ENCODE results near the gene NME7. TPM values are rescaled to one million over a fixed set of nuclear protein-coding genes. Genes with fewer than 3 reads are reported as not detected.

The NME7 gene
- total and polyA plus RNA-seq, 10 donors, result 4.0 to 22.0 (median 9.7) TPM

DNA sequence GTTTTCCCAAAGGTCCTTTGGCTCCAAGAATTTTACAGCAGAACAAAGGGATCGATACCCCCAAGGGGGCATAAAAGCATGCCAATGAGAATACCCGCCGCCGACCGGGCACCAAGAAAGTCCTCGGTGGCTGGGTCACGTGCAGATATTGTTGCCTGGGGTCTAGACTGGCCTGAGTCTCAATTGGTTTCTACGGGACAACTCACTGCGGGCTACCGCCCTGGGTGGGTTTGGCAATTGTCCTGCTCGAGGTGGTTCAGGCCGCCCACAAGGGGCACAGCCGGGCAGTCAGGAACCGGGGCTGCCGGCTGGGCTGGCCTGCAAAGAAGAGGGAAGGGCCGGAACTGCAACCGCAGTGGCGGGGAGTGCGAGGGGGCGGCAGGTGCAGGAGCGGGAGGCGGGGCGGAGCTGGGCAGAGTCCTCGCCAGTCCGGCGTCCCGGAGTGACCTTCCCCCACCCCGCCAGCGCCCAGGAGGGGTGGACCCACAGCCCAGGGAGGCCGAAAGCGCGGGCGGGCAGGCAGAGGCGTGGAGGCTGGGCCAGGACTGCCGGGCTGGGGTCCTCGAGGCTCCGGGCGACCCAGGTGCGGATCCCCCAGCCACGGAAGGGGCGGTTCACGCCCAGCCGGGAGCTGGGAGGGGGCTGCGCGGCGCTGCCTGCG lies 262.0 kb downstream of the NME7 start:
- peak overlapping the region in 7 of 8 donors; percentile 74 to 91 (median 84) for H3K27ac ChIP-seq
- 1 to 9% (median 2%) methylated on average over 5 to 47 of the region's 47 CpGs for WGBS, 5 donors

DNA sequence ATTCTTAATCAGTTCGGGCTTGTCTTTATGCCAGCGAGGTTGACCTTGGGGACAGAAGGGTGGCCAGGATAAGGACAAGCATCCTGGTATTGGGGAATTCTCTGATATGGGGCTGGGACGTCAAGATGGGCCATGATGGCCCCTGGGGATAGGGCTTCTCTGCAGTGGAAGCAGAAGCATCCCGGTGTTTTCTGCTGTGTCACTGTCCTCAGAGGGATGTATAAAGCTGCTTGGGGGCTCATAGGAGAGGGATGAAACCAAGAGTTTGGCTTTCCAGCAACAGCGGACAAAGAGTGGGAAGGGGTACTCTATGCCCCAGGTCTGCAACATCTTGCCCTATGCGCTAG lies 262.5 kb downstream of the NME7 start:
- peak overlapping the region in 2 of 8 donors; percentile 87 to 91 for H3K27ac ChIP-seq
- DNase-seq, result no peak
- no peaks in the 10 kb centered on the region for H3K9me3 ChIP-seq
- intact Hi-C loops (cut with DNase I; ENCODE audit: low total_unique reads), result loop anchor here (5.0 kb wide), 1 partner anchor 48 kb away; no protein-coding TSS in a partner anchor
- TF ChIP-seq POLR2A (IDR thresholded peaks at IDR 0.05) (no peak), POLR2AphosphoS5 (IDR thresholded peaks at IDR 0.05) (no peak)
- TF ChIP-seq, protein P1, sequence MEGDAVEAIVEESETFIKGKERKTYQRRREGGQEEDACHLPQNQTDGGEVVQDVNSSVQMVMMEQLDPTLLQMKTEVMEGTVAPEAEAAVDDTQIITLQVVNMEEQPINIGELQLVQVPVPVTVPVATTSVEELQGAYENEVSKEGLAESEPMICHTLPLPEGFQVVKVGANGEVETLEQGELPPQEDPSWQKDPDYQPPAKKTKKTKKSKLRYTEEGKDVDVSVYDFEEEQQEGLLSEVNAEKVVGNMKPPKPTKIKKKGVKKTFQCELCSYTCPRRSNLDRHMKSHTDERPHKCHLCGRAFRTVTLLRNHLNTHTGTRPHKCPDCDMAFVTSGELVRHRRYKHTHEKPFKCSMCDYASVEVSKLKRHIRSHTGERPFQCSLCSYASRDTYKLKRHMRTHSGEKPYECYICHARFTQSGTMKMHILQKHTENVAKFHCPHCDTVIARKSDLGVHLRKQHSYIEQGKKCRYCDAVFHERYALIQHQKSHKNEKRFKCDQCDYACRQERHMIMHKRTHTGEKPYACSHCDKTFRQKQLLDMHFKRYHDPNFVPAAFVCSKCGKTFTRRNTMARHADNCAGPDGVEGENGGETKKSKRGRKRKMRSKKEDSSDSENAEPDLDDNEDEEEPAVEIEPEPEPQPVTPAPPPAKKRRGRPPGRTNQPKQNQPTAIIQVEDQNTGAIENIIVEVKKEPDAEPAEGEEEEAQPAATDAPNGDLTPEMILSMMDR (IDR thresholded peaks at IDR 0.05 in 8 of 11, conservative IDR thresholded peaks at IDR 0.05 in 3 of 11), result no peak
- peak overlapping the region in 5 of 8 donors; percentile 83 to 92 (median 89) for H3K4me3 ChIP-seq
- H3K27me3 ChIP-seq (replicated peaks in 1 of 7), result peaks cover 0 to 60% (median 8%) of the 10 kb centered on the region in 7 donors
- H3K36me3 ChIP-seq, result no peaks in the 10 kb centered on the region
- 56 to 67% (median 61%) methylated on average over 6 of the region's 6 CpGs for WGBS, 5 donors
- H3K4me1 ChIP-seq, result peaks cover 7 to 75% (median 36%) of the 10 kb centered on the region in 6 donors

More for the DNA sequence above, 262.0 kb downstream of the NME7 start:
- peak; percentile 90 for DNase-seq
- Histone ChIP-seq H3K27me3 (replicated peaks in 1 of 7) (peaks cover 0 to 65% (median 8%) of the 10 kb centered on the region in 7 donors), H3K4me3 (peak overlapping the region; percentile 73 to 92 (median 86)), H3K9me3 (no peaks in the 10 kb centered on the region), H3K4me1 (peaks cover 7 to 80% (median 38%) of the 10 kb centered on the region in 6 donors), H3K36me3 (no peaks in the 10 kb centered on the region)
- intact Hi-C loops (cut with DNase I; ENCODE audit: low total_unique reads), result loop anchor here (5.0 kb wide), 1 partner anchor 48 kb away; no protein-coding TSS in a partner anchor
- no peak for TF ChIP-seq POLR2A (IDR thresholded peaks at IDR 0.05)
- TF ChIP-seq POLR2AphosphoS5 (IDR thresholded peaks at IDR 0.05), result no peak
- TF ChIP-seq, protein P1 (IDR thresholded peaks at IDR 0.05 in 8 of 11, conservative IDR thresholded peaks at IDR 0.05 in 3 of 11), result no peak

DNA sequence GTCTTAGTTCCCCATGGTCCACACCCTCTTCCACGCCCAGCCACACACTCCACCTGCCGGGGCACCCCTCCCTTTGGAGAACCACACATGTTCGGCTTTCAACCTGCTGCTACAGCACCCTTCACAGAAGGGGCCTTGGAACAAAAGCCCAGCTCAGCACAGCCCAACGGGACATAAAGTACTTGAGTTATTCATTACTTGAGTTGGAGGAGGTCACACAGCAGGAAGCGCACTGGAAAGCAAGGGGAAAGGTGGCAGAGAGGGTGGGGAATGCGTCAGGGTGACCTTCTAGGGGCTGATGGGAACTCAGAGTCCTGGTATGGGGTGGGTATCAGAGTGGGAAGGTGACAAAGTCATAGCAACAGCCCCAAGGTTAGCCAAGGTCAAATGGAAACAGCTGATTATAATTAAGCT lies 264.1 kb downstream of the NME7 start:
- Histone ChIP-seq H3K27ac (peak overlapping the region in 2 of 8 donors; percentile 7 to 49), H3K36me3 (no peaks in the 10 kb centered on the region), H3K27me3 (replicated peaks in 1 of 7) (peaks cover 0 to 53% (median 8%) of the 10 kb centered on the region in 7 donors), H3K4me1 (peaks cover 3 to 59% (median 25%) of the 10 kb centered on the region in 6 donors), H3K4me3 (no peak overlapping the region), H3K9me3 (no peaks in the 10 kb centered on the region)
- intact Hi-C loops (cut with DNase I; ENCODE audit: low total_unique reads), result no loop called here
- DNase-seq, result no peak
- TF ChIP-seq POLR2A (IDR thresholded peaks at IDR 0.05) (no peak), POLR2AphosphoS5 (IDR thresholded peaks at IDR 0.05) (peak in 2 of 3 donors; percentile 22 to 42)
- 53 to 68% (median 57%) methylated on average over 6 of the region's 6 CpGs for WGBS, 5 donors

DNA sequence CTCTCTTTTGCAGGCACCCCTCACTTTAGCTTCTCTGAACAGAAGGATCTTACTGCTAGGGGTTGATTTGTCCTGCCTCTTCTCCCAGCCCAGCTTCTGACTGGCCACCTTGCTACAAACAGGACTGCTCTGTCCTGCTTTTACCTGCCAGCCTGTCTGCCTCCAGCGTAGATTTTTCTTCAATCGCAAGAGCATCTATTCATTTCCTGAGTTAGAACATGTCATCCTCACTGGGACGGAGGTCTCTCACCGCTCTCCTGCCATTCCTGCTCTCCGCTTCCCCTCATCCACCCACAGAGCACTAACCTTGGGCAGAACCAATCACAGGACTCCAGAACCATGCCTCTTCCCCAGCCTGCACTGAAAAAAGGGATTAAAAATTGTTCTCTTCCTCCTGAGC lies 264.6 kb downstream of the NME7 start:
- Histone ChIP-seq H3K4me3 (no peak overlapping the region), H3K27ac (peak overlapping the region in 2 of 8 donors; percentile 7 to 49), H3K9me3 (no peaks in the 10 kb centered on the region), H3K36me3 (no peaks in the 10 kb centered on the region), H3K4me1 (peaks cover 3 to 55% (median 24%) of the 10 kb centered on the region in 6 donors), H3K27me3 (replicated peaks in 1 of 7) (peaks cover 0 to 48% (median 8%) of the 10 kb centered on the region in 7 donors)
- intact Hi-C loops (cut with DNase I; ENCODE audit: low total_unique reads), result no loop called here
- TF ChIP-seq POLR2A (IDR thresholded peaks at IDR 0.05) (no peak), POLR2AphosphoS5 (IDR thresholded peaks at IDR 0.05) (no peak)
- TF ChIP-seq, protein P1 (IDR thresholded peaks at IDR 0.05 in 8 of 11, conservative IDR thresholded peaks at IDR 0.05 in 3 of 11), result no peak
- DNase-seq, result no peak
- WGBS, 5 donors, result 75 to 91% (median 80%) methylated on average over 5 of the region's 5 CpGs
